Sciatic nerve (tissue), 2 donors: ENCODE data around the gene MRPS6. TPM values are rescaled to one million over a fixed set of nuclear protein-coding genes. Genes with fewer than 3 reads are reported as not detected.

Source experiments
- ATAC-seq: fragments of 200-7000 bp; cut with Tn5 transposase; one replicate; pipeline ENCODE4 v1.9.1; 2020; ENCODE audit warnings: mild to moderate bottlenecking, moderate library complexity
- DNase-seq: peaks from one replicate; pipeline ENCODE4 v3.0.0-alpha.2; 2020; ENCODE audit warnings: low spot score
- intact Hi-C: fragments of 100-400 bp; cut with DNase I; formaldehyde crosslinking; loops from one replicate; pipeline ENCODE4 v1.14.2; 2022
- total RNA-seq: library from RNA; stranded (reverse); fragmentation: NEBNext Ultra II Directional; extraction: Animal tissue kit (Norgen Biotek cat#: 25700); gene quantifications from one replicate; pipeline ENCODE4 v1.2.1, GENCODE V29; 2021
- donor health status: DM: no; HTN: no; CAD: no.
- donor health status: DM: no; HTN: no; CAD: no.

Gene MRPS6
- total RNA-seq, 1 donor from 2014 or later, result 142 TPM

DNA sequence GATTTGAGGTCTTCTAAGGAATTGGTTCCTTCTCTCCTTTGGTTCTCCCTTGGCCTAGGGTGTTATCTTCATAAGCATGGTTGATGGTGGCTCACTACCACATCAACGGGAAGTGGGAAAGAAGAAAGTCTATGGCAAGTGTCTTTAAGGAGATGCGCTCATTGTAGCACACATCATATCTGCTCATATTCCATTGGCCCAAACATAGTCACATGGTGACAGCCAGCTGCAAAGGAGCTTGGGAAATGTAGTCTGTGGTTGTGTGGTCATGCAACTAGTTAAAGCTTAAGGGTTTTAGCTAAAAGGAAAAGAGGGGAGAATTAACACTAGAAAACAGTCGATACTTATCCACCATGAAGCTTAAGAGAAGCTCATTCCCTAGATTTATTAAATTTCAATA lies 11.4 kb upstream of the MRPS6 start:
- intact Hi-C loops, result no loop called here
- DNase-seq, result no peak
- no peak for ATAC-seq

DNA sequence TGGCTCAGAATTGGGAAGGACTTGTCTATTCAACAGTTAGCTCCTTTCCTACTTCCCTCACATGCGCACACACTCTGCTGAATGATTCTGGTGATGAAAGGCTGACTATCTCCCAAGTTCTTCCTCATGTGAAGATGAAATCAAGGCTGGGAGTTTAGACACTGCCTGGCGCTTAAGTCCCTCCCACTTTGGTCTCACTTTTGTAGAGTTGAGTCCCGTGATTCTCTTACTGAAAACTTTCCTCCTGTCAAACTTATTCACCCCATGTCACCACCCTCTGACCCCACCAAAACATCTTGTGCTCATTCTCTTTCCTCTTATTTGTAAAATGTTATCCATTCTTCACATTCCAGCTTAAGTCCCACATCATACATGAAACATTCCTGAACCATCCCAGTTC lies 8.4 kb upstream of the MRPS6 start:
- intact Hi-C loops, result no loop called here
- DNase-seq (no peak), ATAC-seq (no peak)

DNA sequence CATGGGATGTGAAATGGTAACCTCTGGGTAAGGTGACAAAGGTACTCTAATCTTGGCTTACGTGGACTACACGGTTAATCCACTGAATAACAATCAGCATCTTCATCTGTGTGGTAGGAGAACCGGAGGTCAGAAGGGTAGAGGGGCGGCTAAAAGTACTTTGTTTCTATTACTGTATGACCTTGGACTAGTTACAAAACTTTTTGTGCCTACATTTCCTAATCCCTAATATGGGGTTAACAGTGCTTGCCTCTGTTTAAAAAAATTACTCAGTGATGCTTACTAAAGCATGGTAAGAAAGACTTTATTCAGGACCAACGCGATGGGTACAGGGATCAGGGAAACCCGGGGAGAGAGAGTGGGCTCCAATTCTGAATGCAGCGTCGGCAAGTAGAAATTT lies 1.7 kb upstream of the MRPS6 start:
- DNase-seq (no peak), ATAC-seq (no peak)
- intact Hi-C loops, result no loop called here

DNA sequence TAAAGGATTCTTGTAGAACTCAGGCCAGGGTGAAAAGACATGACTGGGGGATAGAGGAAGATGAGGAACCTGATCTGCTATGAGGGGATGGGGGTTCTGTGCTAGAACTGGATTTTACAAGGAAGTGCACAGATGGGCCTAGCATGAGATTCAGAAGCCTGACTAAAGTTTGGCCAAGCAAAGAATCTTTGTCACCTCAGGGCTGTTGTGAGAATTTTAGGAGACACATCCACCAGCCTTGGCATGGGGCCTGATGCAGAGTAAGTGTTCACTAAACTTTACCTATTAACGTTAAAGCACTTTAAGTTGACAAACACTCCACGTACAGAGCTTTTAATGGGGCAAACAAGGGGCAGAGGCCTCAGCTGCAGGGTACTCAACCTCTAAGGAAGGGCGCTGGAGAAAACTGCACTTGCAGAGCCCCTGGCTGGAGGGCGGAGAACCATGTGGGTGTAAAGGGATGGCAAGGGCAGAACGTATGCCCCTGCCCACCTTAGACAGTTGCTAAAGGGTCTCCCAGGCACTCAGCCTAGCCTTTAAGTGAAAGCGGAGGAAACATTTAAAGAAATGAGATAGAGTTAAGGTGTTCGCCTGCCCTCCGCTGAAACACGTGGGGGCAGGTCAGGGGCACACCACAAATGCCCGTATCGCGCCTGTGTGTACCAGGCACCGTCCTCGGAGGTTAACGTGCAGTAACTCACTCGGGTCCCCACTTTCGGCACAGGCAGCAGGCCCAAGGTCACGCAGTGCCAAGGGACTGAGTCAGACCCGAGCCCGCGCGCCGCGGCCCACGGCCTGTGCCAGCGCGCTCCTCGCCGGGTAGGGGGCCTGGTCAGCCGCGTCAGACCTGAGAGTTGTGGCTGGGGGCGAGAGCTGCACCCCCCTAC lies 990 bp upstream of the MRPS6 start:
- intact Hi-C loops, result no loop called here
- peak; percentile 59 for ATAC-seq
- DNase-seq, result no peak

DNA sequence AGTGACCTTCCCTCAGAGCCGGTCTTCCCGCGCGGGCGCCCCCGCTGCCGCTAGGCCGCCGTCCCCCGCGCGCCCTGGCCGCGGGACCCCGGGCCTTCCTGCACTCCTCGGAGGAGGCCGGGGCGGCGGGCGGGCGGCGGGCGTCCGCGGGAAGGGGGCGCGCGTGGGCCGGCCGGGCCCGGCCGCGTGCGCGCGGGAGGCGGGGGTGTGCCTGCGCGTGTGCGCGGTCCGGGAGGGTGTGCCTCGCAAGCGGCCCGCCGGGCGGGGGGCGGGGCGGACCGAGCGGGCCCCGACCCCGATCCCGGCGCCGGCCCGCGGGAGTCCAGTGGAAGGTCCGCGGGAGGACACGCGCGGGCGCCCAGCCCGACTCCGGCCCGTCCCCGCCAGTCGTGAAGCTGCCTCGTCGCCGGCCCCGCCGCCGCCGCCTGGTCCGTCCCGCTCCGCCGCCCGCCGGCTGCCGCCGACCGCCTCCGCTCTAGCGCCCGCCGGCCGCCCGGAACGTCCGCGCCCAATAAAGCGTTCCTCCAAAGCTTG lies 438 bp downstream of the MRPS6 start:
- DNase-seq (peak; percentile 68), ATAC-seq (peak; percentile 54)
- intact Hi-C loops, result no loop called here

DNA sequence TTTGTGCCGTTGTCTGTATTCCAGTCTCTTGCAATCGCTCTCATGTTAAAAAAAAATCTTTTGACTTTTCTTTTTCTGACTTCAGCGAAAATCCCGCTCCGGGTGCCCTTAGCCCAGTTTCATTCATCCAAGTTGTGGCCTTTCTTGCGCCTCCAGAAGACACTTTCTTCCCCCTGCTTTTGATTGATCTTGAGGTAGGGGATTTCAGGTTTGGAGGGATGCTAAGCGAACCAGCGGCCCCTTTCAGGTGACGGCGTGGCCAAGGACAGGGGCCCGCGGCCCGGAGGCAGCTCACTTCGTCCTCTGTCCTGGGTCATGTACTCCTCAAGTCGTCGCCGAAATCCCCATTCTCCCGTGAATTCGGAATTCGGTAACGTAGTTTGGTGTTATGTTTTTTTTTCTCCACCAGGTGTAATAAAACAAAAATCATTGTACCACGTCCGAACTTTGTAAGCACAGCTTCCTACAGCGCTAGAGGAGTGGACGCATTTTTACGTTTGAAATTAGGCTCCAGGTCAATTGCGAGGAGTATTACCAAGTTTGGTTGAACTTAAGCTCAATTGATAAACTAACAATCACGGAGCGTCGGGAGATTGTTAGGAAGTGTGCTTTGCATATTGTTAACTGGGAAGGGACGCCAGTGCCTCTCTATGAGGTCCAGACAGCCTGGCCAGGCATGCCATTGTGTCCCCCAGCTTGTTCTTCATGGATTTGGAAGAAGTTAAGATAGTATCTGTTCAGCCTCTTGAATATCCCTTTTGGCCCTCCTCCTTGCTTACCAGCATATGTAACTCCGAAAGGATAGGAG lies 1.1 kb downstream of the MRPS6 start:
- no peak for DNase-seq
- intact Hi-C loops, result no loop called here

DNA sequence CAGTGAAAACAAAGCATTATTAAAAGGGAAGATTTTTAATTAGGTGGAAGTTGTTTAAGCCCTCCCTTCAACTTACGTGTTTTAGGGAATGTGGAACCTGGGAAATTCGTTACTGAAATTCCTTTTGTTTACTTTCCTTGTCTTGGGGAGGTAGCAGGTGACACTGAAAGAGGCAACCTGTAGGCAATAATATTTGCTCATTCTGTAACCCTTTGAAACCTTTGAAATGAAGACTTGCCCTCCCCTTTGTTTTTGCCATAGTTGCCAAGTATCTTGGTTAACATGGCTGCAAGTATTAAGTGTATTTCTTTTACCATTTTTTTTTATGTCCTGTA lies 1.7 kb downstream of the MRPS6 start:
- DNase-seq (no peak), ATAC-seq (no peak)
- intact Hi-C loops, result no loop called here

More for the DNA sequence above, 1.1 kb downstream of the MRPS6 start:
- no peak for ATAC-seq

DNA sequence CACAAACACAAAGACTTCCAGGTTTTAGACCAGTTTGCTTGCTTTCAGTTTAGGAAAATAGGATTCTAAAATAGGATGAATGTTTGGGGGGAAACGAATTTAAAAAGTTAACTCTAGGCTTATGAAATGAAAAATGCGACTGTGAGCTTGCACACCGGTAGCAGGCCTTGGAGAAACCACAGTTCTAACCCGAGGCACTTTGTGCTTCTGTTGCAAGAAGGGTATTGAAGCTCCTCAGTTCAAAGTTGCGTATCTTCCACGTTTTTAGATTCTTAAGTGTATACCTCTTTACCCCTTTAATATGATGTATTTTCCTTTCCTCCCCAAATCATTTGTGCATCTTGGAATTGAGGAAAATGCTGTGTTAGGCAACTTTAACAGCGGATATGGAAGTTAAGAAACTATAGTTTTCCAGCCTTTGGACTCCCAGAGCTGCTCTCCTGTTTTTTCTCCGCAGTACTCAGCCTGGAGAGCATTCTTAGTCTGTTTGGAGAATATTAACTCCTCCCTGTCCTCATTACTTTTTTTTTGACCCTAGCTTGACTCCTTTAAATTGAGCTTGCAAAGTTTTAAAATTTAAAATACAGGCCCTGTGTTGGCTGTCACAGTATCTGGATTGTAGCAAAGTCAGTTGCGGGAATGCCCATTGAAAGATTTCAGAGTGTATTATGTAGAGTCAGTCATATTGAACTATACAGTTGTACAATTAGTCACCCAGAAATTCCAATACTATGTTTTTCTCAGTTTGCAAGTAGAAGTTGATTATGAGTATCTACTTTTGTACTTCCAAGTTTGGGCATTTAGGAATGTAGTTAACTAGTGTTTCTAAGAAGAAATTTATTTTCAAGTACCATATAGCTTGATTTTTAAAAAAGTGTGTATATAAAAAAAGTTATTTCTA lies 2.6 kb downstream of the MRPS6 start:
- no peak for ATAC-seq
- DNase-seq, result no peak
- intact Hi-C loops, result no loop called here

DNA sequence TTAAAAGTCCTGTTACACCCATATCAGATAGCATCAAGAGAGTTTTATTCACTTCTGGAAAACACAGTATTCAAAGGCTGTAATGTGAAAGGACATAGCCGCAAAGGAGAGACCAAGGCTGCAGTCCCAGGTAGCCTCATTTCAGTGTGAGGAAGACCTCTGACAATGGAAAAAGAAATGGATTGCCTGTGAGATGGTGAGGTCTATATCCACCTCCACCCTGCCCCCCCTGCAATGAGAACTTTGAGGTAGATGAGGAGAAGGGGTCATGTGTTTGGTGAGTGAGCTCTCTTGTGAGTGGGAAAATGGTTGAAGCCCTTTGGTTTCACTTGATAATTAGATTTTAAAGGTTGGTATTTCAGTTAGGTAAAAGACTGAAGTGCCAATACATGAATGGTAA lies 3.5 kb downstream of the MRPS6 start:
- ATAC-seq (no peak), DNase-seq (no peak)
- intact Hi-C loops, result no loop called here

DNA sequence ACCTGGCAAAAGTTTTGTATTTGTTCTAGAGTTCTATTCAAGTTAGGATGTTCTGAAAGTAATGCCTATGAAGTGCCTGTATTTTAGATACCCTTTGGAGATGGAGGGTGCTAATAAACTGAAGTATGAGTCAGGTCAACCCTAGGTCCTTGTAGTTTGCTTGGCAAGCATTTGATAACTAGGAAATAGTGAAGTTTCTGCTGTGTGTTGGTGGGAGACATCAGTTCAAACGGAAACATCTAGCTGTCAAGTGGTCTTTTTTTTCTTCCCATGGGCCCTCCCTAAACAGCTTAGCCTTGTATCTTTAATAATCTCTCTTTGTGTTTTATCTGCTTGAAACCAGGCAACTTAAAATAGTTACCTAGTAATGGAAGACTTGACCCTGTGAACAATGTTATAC lies 4.5 kb downstream of the MRPS6 start:
- intact Hi-C loops, result no loop called here
- ATAC-seq, result no peak
- DNase-seq, result no peak

DNA sequence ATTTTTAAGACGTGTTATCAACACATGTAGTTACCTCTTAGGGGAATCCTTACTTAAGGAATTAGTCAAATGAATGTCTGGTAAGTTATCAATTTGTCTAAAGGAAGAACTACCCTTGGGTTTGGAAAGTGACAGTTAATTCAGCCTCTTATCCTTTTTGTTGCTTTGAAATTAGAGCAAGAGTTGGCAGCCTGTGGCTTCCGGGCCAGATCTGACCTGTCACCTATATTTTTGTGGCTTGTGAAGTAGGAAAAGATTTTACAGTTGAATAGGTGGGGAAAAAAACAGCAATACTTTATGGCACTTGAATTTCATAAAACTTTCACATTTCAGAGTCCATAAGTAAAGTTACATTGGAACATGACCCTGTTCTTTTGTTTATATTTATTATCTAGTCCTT lies 5.5 kb downstream of the MRPS6 start:
- no peak for ATAC-seq
- no peak for DNase-seq
- intact Hi-C loops, result no loop called here

DNA sequence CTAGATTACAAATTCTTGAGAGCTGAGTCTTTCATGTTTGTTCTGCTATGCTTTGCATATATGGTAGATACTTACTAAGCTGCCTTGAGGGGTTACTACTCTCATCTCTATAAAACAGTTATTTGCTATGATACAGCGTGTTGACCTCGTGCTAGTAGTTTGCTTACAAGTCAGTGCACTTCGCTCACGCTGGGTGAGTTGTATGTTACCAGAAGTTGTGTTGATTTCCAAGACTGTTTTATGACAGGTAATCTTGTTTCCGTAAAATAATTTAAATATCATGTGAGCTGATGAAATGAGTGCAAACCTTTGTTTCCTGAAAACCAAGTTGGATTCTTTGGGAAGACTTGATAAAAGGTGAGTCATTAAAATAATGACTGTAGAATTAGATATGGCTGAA lies 7.3 kb downstream of the MRPS6 start:
- ATAC-seq (no peak), DNase-seq (no peak)
- intact Hi-C loops, result no loop called here

DNA sequence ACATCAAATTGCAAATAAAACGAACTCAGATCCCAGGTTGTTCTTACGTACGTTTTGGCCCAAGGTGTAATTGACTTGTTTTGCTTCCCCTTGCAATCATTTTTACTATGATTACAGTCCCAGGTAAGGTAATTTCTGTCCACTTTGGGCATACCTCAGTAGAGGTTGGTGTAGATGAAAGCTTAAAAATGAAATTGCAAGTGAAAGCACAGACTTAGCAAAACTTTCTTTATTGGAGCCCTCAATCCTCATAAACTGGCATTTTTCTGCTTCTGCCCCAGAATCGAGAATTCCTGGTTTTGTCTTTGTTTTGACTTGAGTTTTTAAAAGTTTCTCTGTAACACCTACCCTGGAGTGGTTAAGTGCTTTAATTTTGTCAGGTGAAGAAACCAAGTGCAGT lies 9.4 kb downstream of the MRPS6 start:
- intact Hi-C loops, result no loop called here
- no peak for DNase-seq
- no peak for ATAC-seq

DNA sequence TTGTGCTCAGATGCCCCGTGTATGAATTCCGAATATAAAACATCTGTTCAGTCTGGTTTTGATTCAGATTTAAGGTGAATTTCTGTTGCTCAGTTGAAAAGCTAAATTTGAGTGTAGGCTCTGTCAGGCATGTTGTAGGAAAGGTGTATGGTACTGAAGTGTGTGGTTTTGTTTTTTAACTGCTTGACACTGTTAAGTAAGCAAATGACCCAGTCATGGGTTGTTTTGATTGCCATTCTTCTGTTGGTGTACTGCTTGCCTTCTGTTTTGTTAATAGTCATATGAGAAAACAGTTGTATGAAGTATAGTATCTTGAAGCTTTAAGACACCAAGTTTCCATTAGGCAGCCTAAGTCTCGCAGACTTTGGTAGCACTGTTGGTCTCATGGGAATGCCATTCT lies 10.0 kb downstream of the MRPS6 start:
- DNase-seq (no peak), ATAC-seq (no peak)
- intact Hi-C loops, result no loop called here

DNA sequence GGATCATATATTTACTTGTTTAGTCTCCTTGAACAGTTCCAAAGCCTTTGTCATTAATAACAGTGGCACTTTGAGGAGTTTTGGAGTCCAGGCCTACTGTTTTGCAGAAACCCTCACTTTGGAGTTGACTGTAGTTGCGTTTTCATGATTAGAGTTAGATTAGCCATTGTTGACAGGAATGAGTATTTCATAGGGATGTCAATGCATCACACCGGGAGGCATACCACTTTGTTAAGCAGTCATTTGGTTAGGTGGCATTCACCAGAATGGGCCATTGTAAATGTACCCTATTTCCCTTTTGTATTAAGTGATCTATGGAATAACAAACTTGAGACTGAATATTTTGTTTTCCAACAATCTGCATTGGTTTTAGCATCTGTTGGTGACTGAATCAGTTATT lies 11.8 kb downstream of the MRPS6 start:
- intact Hi-C loops, result no loop called here
- no peak for ATAC-seq
- DNase-seq, result no peak

DNA sequence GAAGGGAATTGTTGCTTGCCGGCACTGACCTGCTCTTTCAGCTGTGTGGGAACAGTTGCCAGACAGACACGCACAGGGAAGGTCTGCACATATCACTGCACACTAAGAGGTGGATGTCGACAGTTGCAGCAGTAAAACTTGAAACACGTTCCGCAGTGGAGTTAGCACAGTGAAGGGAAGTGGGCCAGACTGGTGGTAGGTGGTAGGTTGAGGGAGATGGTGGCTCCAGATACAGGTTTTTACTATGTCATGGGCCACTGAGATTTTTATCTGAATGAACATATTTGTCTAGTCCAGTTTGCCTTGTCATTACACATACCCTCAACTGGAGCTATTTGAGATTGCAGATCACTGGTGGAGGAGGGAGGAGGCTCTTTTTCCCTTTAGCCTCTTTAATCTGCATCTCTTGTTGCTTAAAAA lies 13.5 kb downstream of the MRPS6 start:
- intact Hi-C loops, result no loop called here

DNA sequence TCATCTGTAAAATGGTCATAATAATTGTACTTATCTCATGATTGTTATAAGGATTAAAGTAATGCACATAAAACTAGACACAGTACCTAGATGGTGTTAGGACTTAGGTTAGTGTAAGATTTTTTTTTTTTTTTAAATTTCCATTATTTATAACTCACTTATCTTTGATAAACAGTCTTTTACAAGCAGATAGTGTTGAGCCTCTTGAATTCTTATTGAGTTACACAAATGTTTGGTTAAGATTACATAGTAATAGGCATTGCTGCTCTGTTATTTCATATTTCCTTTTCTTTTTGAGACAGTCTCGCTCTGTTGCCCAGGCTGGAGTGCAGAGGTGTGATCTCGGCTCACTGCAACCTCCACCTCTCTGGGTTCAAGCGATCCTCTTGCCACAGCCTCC lies 15.4 kb downstream of the MRPS6 start:
- ATAC-seq, result no peak
- DNase-seq, result no peak
- intact Hi-C loops, result no loop called here

More for the DNA sequence above, 13.5 kb downstream of the MRPS6 start:
- DNase-seq (no peak), ATAC-seq (no peak)

DNA sequence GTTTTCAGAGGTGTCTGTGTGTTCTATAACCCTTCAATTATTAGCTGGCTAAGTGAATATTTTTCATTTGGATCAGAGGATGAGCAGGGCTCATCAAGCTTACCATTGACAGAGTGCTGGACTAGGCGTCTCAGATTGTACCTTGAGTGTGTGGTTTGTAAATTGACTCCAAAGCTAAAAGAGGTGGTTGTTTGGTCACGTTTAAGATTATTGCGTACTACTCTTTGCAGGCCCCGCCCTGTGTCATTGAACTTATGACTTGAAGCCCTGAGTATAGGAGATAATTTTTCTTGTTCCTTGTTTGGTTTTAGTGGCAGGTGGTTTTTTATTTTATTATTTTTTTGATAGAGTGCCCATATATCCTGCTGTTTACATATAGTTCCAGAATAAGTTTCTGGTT lies 17.7 kb downstream of the MRPS6 start:
- intact Hi-C loops, result no loop called here
- DNase-seq (no peak), ATAC-seq (no peak)

DNA sequence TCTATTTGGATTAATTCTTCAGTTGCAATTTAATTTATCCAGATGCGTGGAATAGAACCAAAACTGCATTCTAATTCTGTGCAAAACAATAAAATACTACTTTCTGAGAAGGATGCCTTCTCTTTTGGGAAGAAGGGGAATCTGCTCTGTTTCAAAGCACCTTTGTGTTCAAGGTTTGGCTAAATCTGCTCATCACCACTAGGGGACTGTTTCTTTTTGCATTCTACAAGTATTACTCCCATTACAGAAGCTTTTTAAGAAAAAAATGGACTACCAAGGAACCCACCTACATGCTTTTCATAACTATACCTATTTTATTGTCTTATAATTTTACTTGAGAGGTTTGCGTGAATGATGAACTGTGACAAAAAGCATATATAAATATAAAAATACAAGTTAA lies 18.2 kb downstream of the MRPS6 start:
- ATAC-seq, result no peak
- intact Hi-C loops, result no loop called here
- no peak for DNase-seq
